GM19043 (cell line): ENCODE data around the gene CRACDL.

ENCODE experiments used
- ATAC-seq: cut with Tn5 transposase; IDR thresholded peaks from one replicate; pipeline ENCODE4 v1.9.1; 2021; ENCODE audit warnings: low read depth; ENCODE audit not compliant: unreplicated experiment

Gene CRACDL

DNA sequence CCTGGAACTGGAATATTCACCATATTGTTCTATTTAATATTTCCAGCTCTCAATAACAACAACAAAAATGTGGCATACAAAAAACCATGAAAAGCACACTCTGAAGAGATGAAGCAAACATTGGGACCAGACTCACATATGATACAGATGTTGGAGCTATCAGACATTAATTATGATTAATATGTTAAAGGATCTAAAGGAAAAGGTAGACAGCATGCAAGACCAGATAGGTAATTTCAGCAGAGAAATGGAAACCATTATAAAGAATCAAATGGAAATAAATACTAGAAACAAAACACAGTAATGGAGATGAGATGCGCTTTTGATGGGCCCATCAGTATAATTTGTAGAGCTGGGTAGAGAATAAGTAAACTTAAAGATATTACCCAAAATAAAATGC, 154.2 kb downstream of the CRACDL start:
- no peak for ATAC-seq

DNA sequence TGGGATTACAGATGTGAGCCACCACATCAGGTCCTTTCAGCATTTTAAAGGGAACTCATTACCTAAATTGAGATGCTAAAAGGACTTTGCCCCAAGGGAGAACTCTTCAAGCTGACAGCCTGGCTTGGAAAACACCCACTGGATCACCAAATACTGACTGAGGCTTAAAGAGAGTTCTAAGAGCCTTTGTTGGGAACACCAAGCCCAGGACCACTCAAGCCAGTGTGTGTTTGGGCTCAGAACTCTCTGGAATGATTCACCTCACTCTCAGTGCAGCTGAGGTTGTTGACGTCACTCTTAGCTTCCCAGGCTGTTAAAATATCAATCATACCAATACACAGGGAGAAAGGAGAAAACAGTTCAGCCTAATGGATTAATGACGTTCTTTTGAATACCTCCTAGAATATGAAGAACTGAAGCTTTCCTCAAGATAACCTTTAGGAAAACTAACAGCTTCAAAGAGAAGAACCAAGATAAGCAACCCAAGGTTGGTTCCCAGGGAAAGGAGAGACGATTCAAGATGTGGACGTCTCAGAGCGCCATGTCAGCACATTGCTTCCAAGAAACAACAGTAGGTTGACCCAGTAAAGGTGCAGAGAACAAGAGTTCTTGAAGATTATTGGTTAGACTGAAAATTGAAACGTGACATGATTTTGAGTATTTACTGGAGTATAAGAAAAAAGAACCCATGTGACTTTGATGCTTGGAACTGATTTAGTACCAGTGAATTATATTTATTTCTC, 157.1 kb downstream of the CRACDL start:
- no peak for ATAC-seq

DNA sequence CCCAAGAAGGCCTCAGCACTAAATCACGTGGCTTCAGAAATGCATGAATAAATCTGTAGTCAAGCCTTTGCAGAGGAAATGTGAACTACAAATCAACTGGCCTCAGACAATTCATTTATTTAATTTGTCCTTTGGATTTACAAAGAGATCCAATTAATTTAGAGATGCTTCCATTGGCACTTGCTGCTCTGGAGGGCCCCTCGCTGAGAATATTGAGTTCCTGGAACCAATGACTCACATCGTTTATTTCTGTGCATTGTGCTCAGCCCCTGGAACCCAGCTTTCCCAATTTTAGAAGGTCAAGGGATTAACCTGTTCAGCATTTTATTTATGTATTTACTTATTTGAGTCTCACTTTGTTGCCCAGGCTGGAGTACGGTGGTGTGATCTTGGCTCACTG, 157.9 kb downstream of the CRACDL start:
- ATAC-seq = no peak

- no peak for ATAC-seq
These were observed 158.3 kb downstream of the CRACDL start for GRCh38 chr2:98777710-98778109.

DNA sequence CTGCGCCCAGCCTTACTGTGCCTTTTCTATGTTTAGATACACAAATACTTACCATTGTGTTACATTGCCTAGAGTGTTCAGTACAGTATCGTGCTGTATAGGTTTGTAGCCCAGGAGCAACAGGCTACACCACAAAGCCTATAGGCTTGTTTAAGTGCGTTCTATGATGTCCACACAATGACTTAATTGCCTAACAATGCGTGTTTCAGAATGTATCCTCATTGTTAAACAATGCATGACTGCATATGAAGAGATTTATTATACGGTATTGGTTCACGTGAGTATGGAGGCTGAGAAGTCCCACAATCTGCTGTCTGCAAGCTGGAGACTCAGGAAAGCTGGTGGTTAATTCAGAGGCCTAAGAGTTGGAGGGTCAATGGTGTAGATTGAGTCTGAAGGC, 158.9 kb downstream of the CRACDL start:
- ATAC-seq = no peak

GRCh38 chr2:98776136-98776535, 159.9 kb downstream of the CRACDL start:
- no peak for ATAC-seq

GRCh38 chr2:98775146-98775986, 160.7 kb downstream of the CRACDL start:
- ATAC-seq = no peak

DNA sequence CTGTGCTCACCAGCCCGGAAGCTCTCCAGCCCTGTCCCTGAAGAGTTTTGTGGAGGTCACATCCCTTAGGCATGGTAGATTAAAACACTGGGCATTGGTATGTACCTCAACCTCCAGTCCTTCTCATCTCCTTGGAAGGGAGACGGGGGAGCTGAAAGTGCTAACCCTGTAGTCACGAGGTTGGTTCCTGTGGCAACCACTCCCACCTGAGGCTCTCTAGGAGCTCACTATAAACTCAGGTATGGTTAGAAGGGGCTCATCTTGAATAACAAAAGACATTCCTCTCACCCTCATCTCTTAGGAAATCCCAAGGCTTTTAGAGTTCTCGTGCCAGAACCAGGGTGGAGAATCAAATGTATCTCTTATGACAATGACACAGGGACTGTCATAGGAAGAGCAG, 162.1 kb downstream of the CRACDL start:
- no peak for ATAC-seq

GRCh38 chr2:98773169-98773568, 162.9 kb downstream of the CRACDL start:
- no peak for ATAC-seq

DNA sequence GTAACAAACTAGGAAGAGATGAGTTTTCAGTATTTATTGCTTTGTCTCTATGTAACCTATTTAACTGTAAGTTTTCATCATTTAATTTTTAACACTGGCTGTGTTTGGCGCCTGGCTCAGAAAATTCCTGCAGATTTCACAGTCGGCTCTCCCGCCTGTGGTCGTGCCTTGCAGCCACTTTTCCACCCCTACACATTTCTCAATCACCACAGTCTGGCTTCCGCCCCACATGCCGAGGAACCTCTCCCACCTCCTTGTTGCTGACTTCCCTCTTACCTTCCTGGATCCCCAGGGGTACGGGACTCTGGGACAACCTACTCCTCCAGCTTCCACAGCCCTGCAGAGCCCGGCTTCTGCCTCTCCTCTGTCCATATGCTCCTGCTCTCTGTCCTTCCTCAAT, 163.5 kb downstream of the CRACDL start:
- no peak for ATAC-seq

GRCh38 chr2:98771721-98772524, 164.1 kb downstream of the CRACDL start:
- no peak for ATAC-seq

GRCh38 chr2:98771264-98771663, 164.8 kb downstream of the CRACDL start:
- no peak for ATAC-seq

DNA sequence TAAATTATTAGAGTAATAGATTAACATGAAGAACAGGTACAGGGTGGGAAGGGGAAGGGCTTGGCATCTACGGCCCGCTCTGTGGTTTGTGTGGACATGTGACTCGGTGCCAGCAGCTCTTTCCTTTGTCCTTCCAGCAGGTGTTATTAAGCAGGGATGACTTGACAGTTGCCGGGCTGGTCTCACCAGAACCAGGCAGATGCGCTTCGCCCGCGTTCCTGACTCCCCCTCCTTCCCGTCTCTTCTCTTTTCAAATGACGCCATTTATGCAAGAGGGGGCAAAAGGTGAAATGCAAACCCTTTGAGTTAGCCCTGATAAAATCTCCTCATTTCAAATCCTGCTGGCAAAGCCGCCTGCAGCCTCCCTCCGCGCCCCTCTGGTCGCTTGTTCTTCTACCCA, 166.2 kb downstream of the CRACDL start:
- no peak for ATAC-seq

DNA sequence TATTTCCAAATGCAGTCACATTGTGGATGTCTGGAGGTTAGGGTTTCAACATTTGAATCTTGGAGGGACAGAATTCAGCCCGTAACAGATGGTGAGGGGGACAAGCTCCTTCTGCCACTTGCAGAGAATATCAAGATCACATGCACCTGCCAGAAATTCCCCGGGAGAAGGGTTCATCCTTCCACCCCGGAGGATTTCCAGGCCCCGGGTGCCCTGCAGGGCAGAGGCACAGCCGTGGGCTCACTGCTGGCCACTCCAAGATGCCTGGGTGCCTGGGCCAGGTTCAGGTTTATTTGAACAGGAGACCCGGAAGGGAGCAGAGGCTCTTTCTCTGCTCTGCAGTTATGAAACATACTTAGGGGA, 166.9 kb downstream of the CRACDL start:
- ATAC-seq = no peak

DNA sequence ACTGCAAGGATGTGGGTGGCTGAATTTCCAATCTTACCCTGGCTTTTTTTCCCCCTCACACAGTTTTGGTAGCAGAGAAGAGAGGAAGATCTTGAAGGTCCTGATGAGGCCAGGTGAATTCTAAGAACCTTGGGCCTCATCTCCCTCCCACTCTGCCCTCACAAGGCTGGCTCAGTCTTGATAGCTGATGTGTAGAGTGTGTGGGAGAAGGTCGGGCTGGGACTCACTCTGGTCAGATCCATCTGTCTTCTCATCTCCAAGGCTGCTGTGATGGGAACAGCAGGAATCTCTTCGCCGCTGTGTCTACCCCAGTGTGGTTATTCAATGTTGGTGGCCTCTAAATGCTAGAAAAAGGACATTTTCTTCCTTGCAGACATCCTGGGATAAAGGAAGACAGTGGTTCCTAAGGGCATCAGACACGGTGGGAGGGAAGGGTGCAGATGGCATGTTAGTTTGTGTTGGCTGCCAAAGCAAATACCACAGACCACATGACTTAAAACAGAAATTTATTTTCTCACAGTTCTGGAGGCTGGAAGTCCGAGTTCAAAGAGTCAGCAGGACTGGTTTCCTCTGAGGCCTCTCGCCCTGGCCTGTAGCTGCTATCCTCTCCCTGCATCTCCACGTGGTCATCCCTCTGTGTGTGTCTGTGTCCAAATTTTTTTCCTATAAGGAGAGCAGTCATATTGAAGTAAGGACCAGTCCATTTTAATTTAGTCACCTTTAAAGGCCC, 167.5 kb downstream of the CRACDL start:
- ATAC-seq = no peak

DNA sequence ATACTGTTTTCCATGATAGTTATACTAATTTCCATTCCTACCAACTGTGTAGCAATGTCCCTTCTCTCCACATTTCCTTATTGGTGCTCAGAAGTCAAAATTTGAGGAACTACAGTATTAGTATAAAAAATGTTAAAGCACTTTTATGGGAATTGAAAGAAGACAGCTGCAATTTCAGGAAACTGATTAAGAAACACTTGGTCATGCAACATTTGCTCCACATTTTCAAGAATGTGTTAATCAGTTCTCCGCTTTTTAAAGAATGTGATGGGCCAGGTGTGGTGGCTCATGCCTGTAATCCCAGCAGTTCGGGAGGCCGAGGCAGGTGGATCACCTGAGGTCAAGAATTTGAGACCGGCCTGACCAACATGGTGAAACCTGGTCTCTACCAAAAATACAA, 171.5 kb downstream of the CRACDL start:
- ATAC-seq = no peak

DNA sequence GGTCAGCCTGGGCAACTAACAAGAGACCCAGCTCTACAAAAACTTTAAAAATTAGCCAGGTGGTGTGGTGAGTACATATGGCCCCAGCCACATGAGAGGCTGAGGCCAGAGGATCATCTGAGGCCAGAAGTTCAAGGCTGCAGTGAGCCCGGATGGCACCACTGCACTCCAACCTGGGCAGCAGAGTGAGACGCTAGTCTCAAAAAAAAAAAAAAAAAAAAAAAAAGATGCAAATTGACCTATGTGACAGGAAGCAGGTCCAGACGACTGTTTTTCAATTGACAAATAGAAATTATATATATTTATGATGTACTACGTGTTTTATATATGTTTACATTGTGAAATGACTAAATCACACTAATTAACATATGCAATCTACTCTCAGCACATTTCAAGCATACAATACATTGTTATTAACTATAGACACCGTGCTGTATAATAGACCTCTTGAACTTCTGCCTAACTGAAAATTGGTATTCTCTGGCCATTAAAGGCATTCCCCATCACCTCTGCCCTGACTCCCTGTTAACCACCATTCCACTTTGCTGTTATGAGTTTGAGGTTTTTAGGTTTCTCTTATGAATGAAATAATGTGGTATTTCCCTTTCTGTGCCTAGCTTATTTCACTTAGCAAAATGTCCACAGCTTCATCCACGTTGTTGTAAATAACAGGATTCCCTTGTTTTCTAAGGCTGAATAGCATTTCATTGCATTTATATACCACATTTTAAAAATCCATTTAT, 172.6 kb downstream of the CRACDL start:
- ATAC-seq = no peak

DNA sequence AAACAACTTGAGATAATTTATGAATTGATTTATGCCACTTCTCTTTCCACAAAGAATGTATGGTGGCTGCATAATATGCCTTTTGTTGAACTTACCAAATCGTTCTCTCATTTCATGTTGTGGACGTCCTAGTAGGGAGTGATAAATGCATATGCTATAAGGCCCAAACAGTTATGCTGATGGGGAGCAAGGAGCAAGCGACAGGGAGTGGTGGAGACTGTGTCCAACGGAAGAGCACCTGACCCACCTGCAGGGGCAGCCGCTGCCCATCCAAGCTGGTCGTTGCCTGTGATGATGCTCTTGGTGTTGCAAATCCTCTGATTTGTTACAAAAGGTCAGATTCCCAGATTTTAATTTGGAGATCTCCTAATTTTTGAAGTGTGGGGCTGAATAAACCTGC, 174.1 kb downstream of the CRACDL start:
- no peak for ATAC-seq

- ATAC-seq = no peak
These were observed 174.7 kb downstream of the CRACDL start for GRCh38 chr2:98761267-98761781.
